HG02970 (cell line): ENCODE results near the gene ABCG8.
"Not testable (repeated sequence)": the region's sequence is repeated elsewhere in the genome, so short reads cannot be mapped to it uniquely, and the experiment has no call there.

ENCODE experiments used
- ATAC-seq: cut with Tn5 transposase; IDR thresholded peaks from one replicate; pipeline ENCODE4 v1.9.1; 2021; ENCODE audit warnings: mild to moderate bottlenecking, moderate library complexity, moderate number of reproducible peaks; ENCODE audit not compliant: unreplicated experiment, low FRiP score

The ABCG8 gene

GRCh38 chr2:43899589-43899988 lies 60.8 kb downstream of the ABCG8 start:
- no peak for ATAC-seq

GRCh38 chr2:43905371-43905803 lies 66.6 kb downstream of the ABCG8 start:
- no peak for ATAC-seq

- no peak for ATAC-seq
Observed at GRCh38 chr2:43905871-43906270, 67.1 kb downstream of the ABCG8 start.

GRCh38 chr2:43906448-43907109 lies 67.8 kb downstream of the ABCG8 start:
- ATAC-seq, result no peak

GRCh38 chr2:43911136-43911790 lies 72.5 kb downstream of the ABCG8 start:
- not testable (repeated sequence) for ATAC-seq

GRCh38 chr2:43924463-43924862 lies 85.7 kb downstream of the ABCG8 start:
- no peak for ATAC-seq

- no peak for ATAC-seq
Observed at GRCh38 chr2:43925431-43925830, 86.7 kb downstream of the ABCG8 start.

- ATAC-seq, result no peak
Observed at GRCh38 chr2:43927442-43927841, 88.7 kb downstream of the ABCG8 start.

GRCh38 chr2:43931293-43931692 lies 92.5 kb downstream of the ABCG8 start:
- ATAC-seq, result no peak
